KBM-7 (cell line): ENCODE results near the gene EPB41L2.

Experiments used
- DNase-seq: peaks from one replicate; pipeline ENCODE4 v3.0.0-alpha.2; 2015
- in situ Hi-C: fragments of 300-500 bp; cut with MboI; formaldehyde crosslinking; loops from 2 replicates; pipeline ENCODE4 v1.14.3; 2020; ENCODE audit warnings: low sequenced_read_pairs, low pct_unique_long_range_greater_than_20kb, mixed read lengths

Gene EPB41L2

GRCh38 chr6:130838951-130839350 lies 224.1 kb downstream of the EPB41L2 start:
- no peak for DNase-seq
- in situ Hi-C loops: loop anchor here (25.0 kb wide), 1 partner anchor 527 kb away; no protein-coding TSS in a partner anchor

- no peak for DNase-seq
- in situ Hi-C loops: loop anchor here (25.0 kb wide), 1 partner anchor 526 kb away; no protein-coding TSS in a partner anchor
Observed at GRCh38 chr6:130838250-130838860, 224.7 kb downstream of the EPB41L2 start.

- DNase-seq: no peak
- in situ Hi-C loops: loop anchor here (25.0 kb wide), 1 partner anchor 525 kb away; no protein-coding TSS in a partner anchor
Observed at GRCh38 chr6:130837067-130837466, 226.0 kb downstream of the EPB41L2 start.

GRCh38 chr6:130836055-130836640 lies 226.9 kb downstream of the EPB41L2 start:
- in situ Hi-C loops: loop anchor here (25.0 kb wide), 1 partner anchor 524 kb away; no protein-coding TSS in a partner anchor
- no peak for DNase-seq

- in situ Hi-C loops: loop anchor here (25.0 kb wide), 1 partner anchor 522 kb away; no protein-coding TSS in a partner anchor
- no peak for DNase-seq
Observed at GRCh38 chr6:130834482-130835251, 228.4 kb downstream of the EPB41L2 start.

GRCh38 chr6:130833569-130833968 lies 229.5 kb downstream of the EPB41L2 start:
- no peak for DNase-seq
- in situ Hi-C loops: loop anchor here (25.0 kb wide), 1 partner anchor 521 kb away; no protein-coding TSS in a partner anchor

- DNase-seq: no peak
- in situ Hi-C loops: loop anchor here (25.0 kb wide), 1 partner anchor 519 kb away; no protein-coding TSS in a partner anchor
Observed at GRCh38 chr6:130831607-130832006, 231.4 kb downstream of the EPB41L2 start.

GRCh38 chr6:130829333-130829910 lies 233.6 kb downstream of the EPB41L2 start:
- peak; percentile 71 for DNase-seq
- in situ Hi-C loops: loop anchor here (25.0 kb wide), 1 partner anchor 517 kb away; no protein-coding TSS in a partner anchor

- in situ Hi-C loops: loop anchor here (25.0 kb wide), 1 partner anchor 515 kb away; no protein-coding TSS in a partner anchor
- DNase-seq: no peak
Observed at GRCh38 chr6:130827247-130828149, 235.5 kb downstream of the EPB41L2 start, which contains the start of gene SMLR1. SMLR1 (plus strand) TSS chr6:130827406; CDS start chr6:130827414, 8 bp downstream.

- no peak for DNase-seq
- in situ Hi-C loops: loop anchor here (25.0 kb wide), 1 partner anchor 514 kb away; no protein-coding TSS in a partner anchor
Observed at GRCh38 chr6:130826442-130827246, 236.4 kb downstream of the EPB41L2 start.

- in situ Hi-C loops: loop anchor here (25.0 kb wide), 1 partner anchor 514 kb away; no protein-coding TSS in a partner anchor
- DNase-seq: no peak
Observed at GRCh38 chr6:130825772-130826441, 237.1 kb downstream of the EPB41L2 start.

GRCh38 chr6:130824978-130825694 lies 237.9 kb downstream of the EPB41L2 start:
- in situ Hi-C loops: loop anchor here (25.0 kb wide), 1 partner anchor 513 kb away; no protein-coding TSS in a partner anchor
- no peak for DNase-seq

- in situ Hi-C loops: no loop called here
Observed at GRCh38 chr6:130822736-130823135, 240.3 kb downstream of the EPB41L2 start.

GRCh38 chr6:130815200-130816071 lies 247.6 kb downstream of the EPB41L2 start:
- in situ Hi-C loops: no loop called here
- DNase-seq: no peak

More at GRCh38 chr6:130822736-130823135, 240.3 kb downstream of the EPB41L2 start:
- no peak for DNase-seq

GRCh38 chr6:130814506-130814905 lies 248.5 kb downstream of the EPB41L2 start:
- DNase-seq: no peak
- in situ Hi-C loops: no loop called here
